ENCODE results near the gene R3HDM1. TPM values are rescaled to one million over a fixed set of nuclear protein-coding genes. Genes with fewer than 3 reads are reported as not detected.
"Not testable (repeated sequence)": the region's sequence is repeated elsewhere in the genome, so short reads cannot be mapped to it uniquely, and the experiment has no call there.

R3HDM1 gene
- total and polyA plus RNA-seq, 8 donors, result 22.2 to 42.2 (median 37.8) TPM

DNA sequence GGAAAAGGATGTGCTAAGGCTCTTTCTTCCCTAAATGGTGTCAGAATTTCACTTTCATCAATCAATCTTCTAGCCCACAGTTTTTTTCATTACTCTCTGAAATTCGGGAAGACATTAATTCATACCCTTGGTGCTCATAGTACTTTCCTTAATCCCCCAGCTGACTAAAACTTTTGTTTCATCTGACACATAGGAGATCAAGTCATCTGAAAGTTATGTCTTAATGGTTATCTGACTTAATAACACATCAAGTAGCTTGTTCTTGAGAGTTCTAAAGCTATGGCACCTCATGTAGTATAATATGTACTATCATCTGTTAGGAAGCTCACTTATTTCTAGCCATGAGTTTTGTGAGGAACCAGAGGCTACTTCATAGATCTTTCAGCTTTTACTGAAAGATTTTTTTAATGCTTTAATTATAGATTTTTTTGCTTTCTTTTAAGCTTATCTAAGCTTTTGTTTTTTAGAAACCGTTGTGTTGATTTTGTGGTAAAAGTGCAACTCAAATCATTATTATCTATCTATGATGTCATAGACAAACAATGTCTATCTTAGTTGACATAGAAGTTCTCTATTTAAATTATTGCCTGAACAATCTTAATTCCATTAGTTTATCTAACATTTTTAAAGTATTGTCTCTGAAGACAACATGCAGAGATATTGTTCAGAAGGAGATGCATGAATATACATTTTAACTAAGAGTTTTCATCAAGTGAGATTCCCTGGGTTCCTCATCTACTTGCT lies 116.7 kb downstream of the R3HDM1 start:
- TF ChIP-seq, protein P1, sequence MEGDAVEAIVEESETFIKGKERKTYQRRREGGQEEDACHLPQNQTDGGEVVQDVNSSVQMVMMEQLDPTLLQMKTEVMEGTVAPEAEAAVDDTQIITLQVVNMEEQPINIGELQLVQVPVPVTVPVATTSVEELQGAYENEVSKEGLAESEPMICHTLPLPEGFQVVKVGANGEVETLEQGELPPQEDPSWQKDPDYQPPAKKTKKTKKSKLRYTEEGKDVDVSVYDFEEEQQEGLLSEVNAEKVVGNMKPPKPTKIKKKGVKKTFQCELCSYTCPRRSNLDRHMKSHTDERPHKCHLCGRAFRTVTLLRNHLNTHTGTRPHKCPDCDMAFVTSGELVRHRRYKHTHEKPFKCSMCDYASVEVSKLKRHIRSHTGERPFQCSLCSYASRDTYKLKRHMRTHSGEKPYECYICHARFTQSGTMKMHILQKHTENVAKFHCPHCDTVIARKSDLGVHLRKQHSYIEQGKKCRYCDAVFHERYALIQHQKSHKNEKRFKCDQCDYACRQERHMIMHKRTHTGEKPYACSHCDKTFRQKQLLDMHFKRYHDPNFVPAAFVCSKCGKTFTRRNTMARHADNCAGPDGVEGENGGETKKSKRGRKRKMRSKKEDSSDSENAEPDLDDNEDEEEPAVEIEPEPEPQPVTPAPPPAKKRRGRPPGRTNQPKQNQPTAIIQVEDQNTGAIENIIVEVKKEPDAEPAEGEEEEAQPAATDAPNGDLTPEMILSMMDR (IDR thresholded peaks at IDR 0.05), result no peak
- DNase-seq, result no peak
- Histone ChIP-seq H3K4me3 (no peak overlapping the region), H3K36me3 (peaks cover 0 to 56% of the 10 kb centered on the region in 2 donors), H3K4me1 (no peaks in the 10 kb centered on the region), H3K27me3 (no peaks in the 10 kb centered on the region), H3K27ac (no peak overlapping the region), H3K9me3 (no peaks in the 10 kb centered on the region)
- intact Hi-C loops (cut with DNase I), result no loop called here
- ATAC-seq, result no peak

- no peaks in the 10 kb centered on the region for H3K27me3 ChIP-seq
- no peak overlapping the region for H3K27ac ChIP-seq
- H3K4me3 ChIP-seq, result no peak overlapping the region
- no peaks in the 10 kb centered on the region for H3K4me1 ChIP-seq
- DNase-seq, result no peak
- intact Hi-C loops (cut with DNase I), result no loop called here
- TF ChIP-seq, protein P1 (IDR thresholded peaks at IDR 0.05), result no peak
- no peak for ATAC-seq
- no peaks in the 10 kb centered on the region for H3K9me3 ChIP-seq
- peaks cover 0 to 61% of the 10 kb centered on the region in 2 donors for H3K36me3 ChIP-seq
These were observed 119.4 kb downstream of the R3HDM1 start for GRCh38 chr2:135650721-135651120.

DNA sequence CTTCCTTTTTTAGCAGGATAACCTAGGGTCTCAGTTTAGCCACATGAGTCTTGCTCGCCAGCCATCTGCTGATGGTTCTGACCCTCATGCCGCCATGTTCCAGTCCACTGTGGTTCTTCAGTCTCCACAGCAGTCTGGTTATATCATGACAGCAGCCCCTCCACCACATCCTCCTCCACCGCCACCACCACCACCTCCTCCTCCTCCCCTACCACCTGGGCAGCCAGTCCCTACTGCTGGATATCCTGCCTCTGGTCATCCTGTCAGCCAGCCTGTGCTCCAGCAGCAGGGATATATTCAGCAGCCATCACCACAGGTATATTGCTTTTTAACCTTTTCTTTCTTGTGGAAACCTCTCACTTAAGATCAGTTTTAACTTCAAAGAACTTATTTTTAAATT lies 120.4 kb downstream of the R3HDM1 start:
- H3K4me3 ChIP-seq, result no peak overlapping the region
- no peaks in the 10 kb centered on the region for H3K9me3 ChIP-seq
- H3K36me3 ChIP-seq, result peaks cover 0 to 53% of the 10 kb centered on the region in 2 donors
- DNase-seq (no peak), ATAC-seq (no peak)
- H3K27me3 ChIP-seq, result no peaks in the 10 kb centered on the region
- H3K4me1 ChIP-seq, result no peaks in the 10 kb centered on the region
- intact Hi-C loops (cut with DNase I), result no loop called here
- no peak overlapping the region for H3K27ac ChIP-seq
- TF ChIP-seq, protein P1 (IDR thresholded peaks at IDR 0.05), result no peak

DNA sequence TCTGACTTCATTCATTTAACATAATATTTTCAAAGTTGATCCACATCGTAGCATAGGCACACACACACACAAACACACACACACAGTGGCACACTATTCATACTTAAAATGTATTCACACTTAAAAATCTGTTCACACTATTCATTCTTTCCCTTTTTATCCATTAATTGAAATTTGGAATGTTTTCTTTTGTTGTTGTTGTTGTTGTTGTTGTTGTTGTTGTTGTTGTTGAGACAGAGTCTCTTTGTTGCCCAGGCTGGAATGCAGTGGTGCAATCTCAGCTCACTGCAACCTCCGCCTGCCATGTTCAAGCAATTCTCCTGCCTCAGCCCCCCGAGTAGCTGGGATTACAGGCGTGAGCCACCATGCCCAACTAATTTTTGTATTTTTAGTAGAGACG lies 123.0 kb downstream of the R3HDM1 start:
- H3K9me3 ChIP-seq; intact Hi-C loops (cut with DNase I); H3K4me3 ChIP-seq; H3K27ac ChIP-seq; ATAC-seq; H3K27me3 ChIP-seq; DNase-seq; H3K4me1 ChIP-seq: not testable (repeated sequence)
- H3K36me3 ChIP-seq, result peaks cover 0 to 61% of the 10 kb centered on the region in 2 donors

- no peaks in the 10 kb centered on the region for H3K27me3 ChIP-seq
- H3K9me3 ChIP-seq, result no peaks in the 10 kb centered on the region
- no peak overlapping the region for H3K27ac ChIP-seq
- TF ChIP-seq, protein P1 (IDR thresholded peaks at IDR 0.05), result no peak
- no peak overlapping the region for H3K4me3 ChIP-seq
- ATAC-seq, result no peak
- H3K4me1 ChIP-seq, result no peaks in the 10 kb centered on the region
- no peak for DNase-seq
- H3K36me3 ChIP-seq, result peaks cover 0 to 58% of the 10 kb centered on the region in 2 donors
- intact Hi-C loops (cut with DNase I), result no loop called here
These were observed 126.7 kb downstream of the R3HDM1 start for GRCh38 chr2:135657806-135658582.
